Measurements from ENCODE around the gene IFT20. TPM values are rescaled to one million over a fixed set of nuclear protein-coding genes. Genes with fewer than 3 reads are reported as not detected.
A peak's percentile ranks its signal among the peaks of the same experiment; 100 is the strongest.

IFT20 gene
- total RNA-seq, 1 experiment from 2014 or later: 40.2 TPM

DNA sequence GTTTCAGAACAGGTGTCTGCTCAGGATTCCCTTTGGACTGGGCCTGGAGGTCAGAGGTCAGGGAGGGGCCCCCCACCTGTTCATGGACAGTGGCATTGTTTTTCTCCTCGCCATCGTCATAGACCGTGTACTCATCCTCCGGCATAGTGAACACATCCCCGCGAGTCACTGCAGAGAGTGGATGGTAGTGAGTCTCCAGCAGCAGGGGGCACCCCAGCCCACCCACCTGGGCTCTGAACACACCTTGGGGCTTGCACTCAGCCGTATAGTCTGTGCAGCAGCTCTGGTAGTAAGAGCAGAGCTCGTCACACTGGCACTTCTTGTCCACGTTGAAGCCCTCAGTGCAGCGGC is 34.4 kb upstream of the IFT20 start:
- Histone ChIP-seq H3K4me1 (replicated peaks) (peaks cover 24% of the 10 kb centered on the region), H3K36me3 (0 out of 2 replicates have a peak, but pooled peaks cover 6% of the 10 kb centered on the region), H3K27me3 (replicated peaks) (no peaks in the 10 kb centered on the region), H3K4me3 (no peak overlapping the region), H3K27ac (no peak overlapping the region), H3K9me3 (replicated peaks) (no peaks in the 10 kb centered on the region)
- no peak for DNase-seq (ENCODE audit: low read depth in 1 of 2, low spot score in 2 of 2)

GRCh38 chr17:28368915-28369683 is 33.8 kb upstream of the IFT20 start:
- no peak overlapping the region for H3K27ac ChIP-seq
- H3K36me3 ChIP-seq: 0 out of 2 replicates have a peak, but pooled peaks cover 6% of the 10 kb centered on the region
- H3K4me1 ChIP-seq (replicated peaks): peaks cover 24% of the 10 kb centered on the region
- no peaks in the 10 kb centered on the region for H3K27me3 ChIP-seq (replicated peaks)
- H3K9me3 ChIP-seq (replicated peaks): no peaks in the 10 kb centered on the region
- DNase-seq (ENCODE audit: low read depth in 1 of 2, low spot score in 2 of 2): no peak
- no peak overlapping the region for H3K4me3 ChIP-seq

DNA sequence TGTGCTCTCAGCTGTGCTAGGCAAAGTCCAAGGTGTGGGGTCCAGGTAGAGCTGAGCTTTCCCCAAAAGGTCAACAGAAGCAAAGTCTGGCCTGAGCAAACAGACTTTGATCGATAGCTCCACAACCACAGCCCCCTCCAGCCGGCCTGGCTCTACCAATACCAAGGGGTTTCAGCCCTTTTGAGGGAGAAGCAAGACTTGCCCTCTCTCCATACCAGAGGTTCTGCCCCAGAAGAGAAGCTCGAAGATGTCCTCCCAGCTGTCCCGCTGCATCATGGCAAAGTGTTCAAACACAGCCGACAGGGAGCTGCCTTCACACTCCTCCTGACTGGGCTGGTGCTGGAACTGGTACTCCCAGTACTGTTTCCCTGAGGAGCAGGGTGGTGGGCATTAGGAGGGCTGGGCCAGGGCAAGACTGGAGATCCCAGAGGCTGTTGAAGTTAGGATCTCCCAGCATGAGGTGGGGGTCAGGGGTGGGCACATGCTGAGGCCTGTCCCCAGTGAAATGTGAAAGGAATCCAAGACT is 33.1 kb upstream of the IFT20 start:
- H3K27ac ChIP-seq: no peak overlapping the region
- no peaks in the 10 kb centered on the region for H3K9me3 ChIP-seq (replicated peaks)
- H3K27me3 ChIP-seq (replicated peaks): no peaks in the 10 kb centered on the region
- H3K4me3 ChIP-seq: no peak overlapping the region
- DNase-seq (ENCODE audit: low read depth in 1 of 2, low spot score in 2 of 2): no peak
- H3K36me3 ChIP-seq: peaks cover 6% of the 10 kb centered on the region; the same call in 1 of the 2 replicates
- H3K4me1 ChIP-seq (replicated peaks): peaks cover 24% of the 10 kb centered on the region

GRCh38 chr17:28367641-28368305 is 32.5 kb upstream of the IFT20 start:
- DNase-seq (ENCODE audit: low read depth in 1 of 2, low spot score in 2 of 2): no peak
- no peak overlapping the region for H3K4me3 ChIP-seq
- H3K36me3 ChIP-seq: peaks cover 6% of the 10 kb centered on the region
- peaks cover 18% of the 10 kb centered on the region for H3K4me1 ChIP-seq (replicated peaks)
- no peak overlapping the region for H3K27ac ChIP-seq
- no peaks in the 10 kb centered on the region for H3K9me3 ChIP-seq (replicated peaks)
- H3K27me3 ChIP-seq (replicated peaks): no peaks in the 10 kb centered on the region

DNA sequence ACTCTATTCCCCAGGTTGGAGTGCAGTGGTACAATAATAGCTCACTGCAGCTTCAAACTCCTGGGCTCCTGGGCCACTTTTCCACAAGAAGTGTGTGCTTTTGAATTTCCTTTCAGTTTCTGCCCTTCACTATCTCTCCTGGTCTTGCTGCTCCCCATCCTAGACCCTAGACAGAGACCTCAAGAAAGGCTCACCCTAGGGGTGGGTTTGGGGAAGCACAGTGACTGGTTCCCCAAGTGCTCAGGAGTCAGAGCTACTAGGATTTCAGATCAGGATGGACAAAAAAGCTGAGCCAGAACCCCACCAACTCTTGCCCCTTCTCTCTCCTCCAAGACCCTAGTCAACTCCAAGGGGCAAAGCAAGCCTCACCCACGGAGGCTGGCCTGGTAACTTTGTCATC is 31.3 kb upstream of the IFT20 start:
- Histone ChIP-seq H3K4me3 (no peak overlapping the region), H3K27ac (no peak overlapping the region), H3K36me3 (peaks cover 6% of the 10 kb centered on the region), H3K9me3 (replicated peaks) (no peaks in the 10 kb centered on the region), H3K4me1 (replicated peaks) (peaks cover 6% of the 10 kb centered on the region), H3K27me3 (replicated peaks) (no peaks in the 10 kb centered on the region)
- DNase-seq (ENCODE audit: low read depth in 1 of 2, low spot score in 2 of 2): no peak

DNA sequence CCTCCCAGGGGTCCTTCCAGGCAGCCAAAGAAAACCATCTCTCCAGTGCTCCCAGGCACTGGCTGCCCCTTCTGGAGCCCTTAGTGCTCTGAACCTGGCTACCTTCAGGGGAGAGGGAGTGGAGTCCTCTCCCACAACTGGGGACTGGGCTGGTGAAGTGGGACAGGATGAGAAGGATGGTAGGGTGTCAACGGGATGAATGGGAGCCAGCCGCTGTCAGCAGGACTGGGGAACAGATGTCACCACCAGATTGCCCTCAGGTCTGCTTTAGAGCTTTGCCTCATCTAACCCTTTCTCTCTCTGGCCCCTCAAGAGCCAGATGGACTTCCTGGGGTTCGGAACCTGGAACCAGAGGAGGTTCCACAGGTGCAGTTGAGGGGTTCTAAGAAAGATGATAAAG is 30.2 kb upstream of the IFT20 start:
- H3K27ac ChIP-seq: no peak overlapping the region
- H3K36me3 ChIP-seq: peaks cover 17% of the 10 kb centered on the region
- DNase-seq (ENCODE audit: low read depth in 1 of 2, low spot score in 2 of 2): no peak

GRCh38 chr17:28364665-28365363 is 29.5 kb upstream of the IFT20 start, which contains the start of gene SEBOX:
Gene SEBOX, minus strand, starts transcription at chr17:28365199. Its CDS starts 48 bp downstream, at chr17:28365151.
- Histone ChIP-seq H3K27me3 (replicated peaks) (no peaks in the 10 kb centered on the region), H3K27ac (no peak within 1 kb of the TSS), H3K4me3 (no peak within 1 kb of the TSS), H3K9me3 (replicated peaks) (no peaks in the 10 kb centered on the region), H3K4me1 (replicated peaks) (no peaks in the 10 kb centered on the region), H3K36me3 (peaks cover 24% of the 10 kb centered on the region)
- DNase-seq (ENCODE audit: low read depth in 1 of 2, low spot score in 2 of 2): no peak

More for the DNA sequence above, 30.2 kb upstream of the IFT20 start:
- Histone ChIP-seq H3K4me3 (no peak overlapping the region), H3K9me3 (replicated peaks) (no peaks in the 10 kb centered on the region), H3K4me1 (replicated peaks) (no peaks in the 10 kb centered on the region), H3K27me3 (replicated peaks) (no peaks in the 10 kb centered on the region)

DNA sequence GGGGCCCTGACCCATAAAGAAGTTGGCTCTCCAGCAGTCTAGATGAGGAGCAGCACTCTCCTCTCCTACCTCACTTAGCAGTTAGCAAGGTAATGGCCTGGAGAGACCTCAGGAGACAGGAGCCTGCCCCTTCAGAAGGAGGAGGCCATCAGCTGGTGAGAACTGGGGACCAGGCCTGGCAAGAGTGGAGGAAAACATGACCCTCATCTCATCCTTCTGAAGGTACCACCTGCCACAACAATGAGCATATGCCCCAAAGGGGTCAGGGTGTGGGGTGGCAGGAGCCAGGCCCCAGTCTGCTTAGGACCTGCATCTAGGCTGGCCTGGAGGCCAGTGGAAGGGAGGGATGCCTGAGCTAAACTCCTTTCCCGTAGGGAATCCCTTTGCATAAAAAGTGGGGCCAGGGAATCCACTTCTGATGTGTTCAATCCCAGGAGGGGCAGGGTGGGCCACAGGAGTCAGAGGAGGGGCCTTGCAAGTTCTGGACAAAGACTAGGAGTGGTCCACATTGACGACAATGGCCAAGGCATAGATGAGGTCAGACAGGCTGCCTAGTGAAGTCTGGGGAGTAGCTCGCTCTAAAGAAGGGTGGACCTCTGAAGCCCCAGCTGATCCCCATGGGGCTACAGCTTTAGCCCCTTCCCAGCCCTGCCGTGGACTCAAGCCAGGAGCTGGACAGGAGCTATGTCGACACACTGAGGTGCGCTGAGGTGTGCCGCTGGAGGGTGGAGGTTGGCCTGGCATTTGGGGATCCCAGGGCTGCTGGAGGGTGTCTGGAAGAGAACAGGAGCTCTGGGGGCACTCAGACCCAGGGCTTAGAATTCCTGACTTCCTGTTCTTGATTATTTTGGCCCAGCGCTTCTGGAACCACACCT is 28.7 kb upstream of the IFT20 start:
- H3K27me3 ChIP-seq (replicated peaks): no peaks in the 10 kb centered on the region
- no peaks in the 10 kb centered on the region for H3K4me1 ChIP-seq (replicated peaks)
- no peaks in the 10 kb centered on the region for H3K9me3 ChIP-seq (replicated peaks)
- H3K4me3 ChIP-seq: no peak overlapping the region
- no peak for DNase-seq (ENCODE audit: low read depth in 1 of 2, low spot score in 2 of 2)
- peaks cover 32% of the 10 kb centered on the region for H3K36me3 ChIP-seq
- no peak overlapping the region for H3K27ac ChIP-seq

- DNase-seq (ENCODE audit: low read depth in 1 of 2, low spot score in 2 of 2): no peak
- Histone ChIP-seq H3K27ac (no peak overlapping the region), H3K36me3 (peaks cover 34% of the 10 kb centered on the region), H3K4me1 (replicated peaks) (peaks cover 3% of the 10 kb centered on the region; the same call in 1 of the 2 replicates), H3K9me3 (replicated peaks) (no peaks in the 10 kb centered on the region), H3K27me3 (replicated peaks) (no peaks in the 10 kb centered on the region), H3K4me3 (no peak overlapping the region)
Measured at GRCh38 chr17:28363186-28363585, 27.9 kb upstream of the IFT20 start.

- Histone ChIP-seq H3K4me3 (peak overlapping the region; percentile 95), H3K9me3 (replicated peaks) (no peaks in the 10 kb centered on the region), H3K27ac (peak overlapping the region; percentile 73), H3K4me1 (replicated peaks) (peaks cover 13% of the 10 kb centered on the region), H3K36me3 (peaks cover 74% of the 10 kb centered on the region), H3K27me3 (replicated peaks) (no peaks in the 10 kb centered on the region)
- DNase-seq (ENCODE audit: low read depth in 1 of 2, low spot score in 2 of 2): no peak
Measured at GRCh38 chr17:28357901-28358197, 22.6 kb upstream of the IFT20 start.

GRCh38 chr17:28357061-28357900 is 22.0 kb upstream of the IFT20 start, which contains the start of gene POLDIP2:
Gene POLDIP2, minus strand, starts transcription at chr17:28357527. Its CDS starts 79 bp downstream, at chr17:28357448.
- DNase-seq (ENCODE audit: low read depth in 1 of 2, low spot score in 2 of 2): peak; percentile 86 to 95
- Histone ChIP-seq H3K27me3 (replicated peaks) (no peaks in the 10 kb centered on the region), H3K4me1 (replicated peaks) (peaks cover 13% of the 10 kb centered on the region), H3K36me3 (peaks cover 80% of the 10 kb centered on the region), H3K4me3 (peak within 1 kb of the TSS; percentile 95), H3K9me3 (replicated peaks) (no peaks in the 10 kb centered on the region), H3K27ac (peak within 1 kb of the TSS; percentile 73)

DNA sequence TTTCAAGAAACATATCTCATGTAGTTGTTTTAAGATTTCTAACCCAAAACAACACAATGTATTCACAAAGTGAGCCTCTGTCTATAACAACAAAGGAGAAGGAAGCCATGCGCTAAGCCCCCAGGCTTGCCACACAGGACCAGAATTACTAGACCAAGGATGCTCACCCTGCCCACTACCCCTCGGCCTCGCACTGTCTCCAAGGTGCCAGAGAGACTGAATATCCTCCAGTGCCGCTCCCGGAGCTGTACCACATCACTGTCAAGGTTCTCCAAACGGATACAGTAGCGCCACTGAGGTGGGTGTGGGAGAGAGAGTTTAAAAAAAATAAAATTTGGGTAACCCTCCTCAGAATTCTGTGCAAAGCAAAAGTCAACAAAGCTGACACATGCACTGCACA is 15.0 kb upstream of the IFT20 start:
- no peak for DNase-seq (ENCODE audit: low read depth in 1 of 2, low spot score in 2 of 2)
- no peaks in the 10 kb centered on the region for H3K27me3 ChIP-seq (replicated peaks)
- peaks cover 15% of the 10 kb centered on the region for H3K4me1 ChIP-seq (replicated peaks)
- no peak overlapping the region for H3K27ac ChIP-seq
- peaks cover 93% of the 10 kb centered on the region for H3K36me3 ChIP-seq
- H3K9me3 ChIP-seq (replicated peaks): no peaks in the 10 kb centered on the region
- no peak overlapping the region for H3K4me3 ChIP-seq
